B cell (primary cell): ENCODE measurements around the gene CASZ1. TPM values are rescaled to one million over a fixed set of nuclear protein-coding genes. Genes with fewer than 3 reads are reported as not detected.

Experiments
- ATAC-seq: fragments of 200-7000 bp; cut with Tn5 transposase; one replicate; pipeline ENCODE4 v1.10.0; 2021; ENCODE audit warnings: low read depth, mild to moderate bottlenecking, moderate number of reproducible peaks, moderate library complexity
- CTCF ChIA-PET: fragments of 350-600 bp; sonication (Branson Sonifier 250); formaldehyde crosslinking; loops from one replicate; lab custom pipeline; 2021; ENCODE audit warnings: antibody characterized with exemption, inconsistent platforms; lab: Charles Lee
- POLR2A ChIA-PET: fragments of 350-600 bp; sonication (Branson Sonifier 250); formaldehyde crosslinking; loops from one replicate; lab custom pipeline; 2021; ENCODE audit warnings: antibody characterized with exemption; lab: Charles Lee
- DNase-seq: peaks from one replicate; pipeline ENCODE4 v3.0.0; 2013
- H2AFZ ChIP-seq: 2 replicates; pipeline ENCODE4 v1.6.1; 2012; ENCODE audit warnings: mild to moderate bottlenecking, low read depth, low read length; ENCODE audit not compliant: insufficient read depth, poor library complexity, severe bottlenecking
- H3K27ac ChIP-seq, 2 donors: 1 replicate in 1 of 2; 2 replicates in 1 of 2; pipeline ENCODE4 v1.5.1; 2012 to 2013; ENCODE audit warnings: low read length in 2 of 2, mild to moderate bottlenecking in 2 of 2, moderate library complexity in 1 of 2
- H3K27me3 ChIP-seq, 4 experiments: fragments of 200-600 bp in 1 of 4; sonication (generic) in 1 of 4; replicated peaks in 1 of 4; 1 replicate in 2 of 4; 2 replicates in 2 of 4; pipeline versions ENCODE4 v1.6.1 to v1.7.0; 2013 to 2016; ENCODE audit warnings: low read length in 3 of 4, mild to moderate bottlenecking in 2 of 4, mixed read lengths in 1 of 4, moderate library complexity in 1 of 4; ENCODE audit not compliant: insufficient read depth in 4 of 4, control insufficient read depth in 3 of 4; ENCODE audit errors: control extremely low read depth in 1 of 4
- H3K36me3 ChIP-seq, 2 experiments: replicated peaks in 1 of 2; 1 replicate in 1 of 2; 2 replicates in 1 of 2; pipeline versions ENCODE4 v1.6.1 to v1.7.1; 2013; ENCODE audit warnings: low read length in 1 of 2; ENCODE audit not compliant: insufficient read depth in 2 of 2, control insufficient read depth in 1 of 2; ENCODE audit errors: control extremely low read depth in 1 of 2, extremely low read depth in 1 of 2
- H3K4me1 ChIP-seq, 2 donors: fragments of 200-600 bp in 1 of 2; sonication (generic) in 1 of 2; 1 replicate in 1 of 2; 2 replicates in 1 of 2; pipeline versions ENCODE4 v1.5.1 to v1.6.1; 2013 to 2017; ENCODE audit warnings: low read length in 2 of 2; ENCODE audit not compliant: control insufficient read depth in 2 of 2, insufficient read depth in 2 of 2
- H3K4me2 ChIP-seq: replicated peaks from 2 replicates; pipeline ENCODE3; 2012; ENCODE audit warnings: mild to moderate bottlenecking, low read depth, low read length; ENCODE audit not compliant: poor library complexity, severe bottlenecking
- H3K4me3 ChIP-seq, 5 experiments: fragments of 200-600 bp in 1 of 5; sonication (generic) in 1 of 5; 1 replicate in 3 of 5; 2 replicates in 2 of 5; pipeline versions ENCODE4 v1.5.1 to v1.7.0; 2011 to 2016; ENCODE audit warnings: low read length in 4 of 5, mild to moderate bottlenecking in 4 of 5, low read depth in 2 of 5, control low read depth in 1 of 5, moderate library complexity in 1 of 5; ENCODE audit not compliant: insufficient read depth in 1 of 5; ENCODE audit errors: control extremely low read depth in 1 of 5, extremely low read depth in 1 of 5
- H3K79me2 ChIP-seq: fragments of 200-600 bp; sonication (generic); one replicate; pipeline ENCODE4 v1.6.0; 2016; ENCODE audit warnings: low read length; ENCODE audit not compliant: control insufficient read depth, insufficient read depth
- H3K9ac ChIP-seq: fragments of 200-600 bp; sonication (generic); 2 replicates; pipeline ENCODE4 v1.6.1; 2017; ENCODE audit warnings: mild to moderate bottlenecking, low read length, moderate library complexity
- H3K9me3 ChIP-seq, 3 donors: one replicate each; pipeline versions ENCODE4 v1.6.1 to v1.7.1; 2013; ENCODE audit warnings: low read length in 2 of 3; ENCODE audit not compliant: control insufficient read depth in 2 of 3, insufficient read depth in 1 of 3; ENCODE audit errors: control extremely low read depth in 1 of 3
- H4K20me1 ChIP-seq: 2 replicates; pipeline ENCODE4 v1.6.0; 2012; ENCODE audit warnings: mild to moderate bottlenecking, low read length; ENCODE audit not compliant: insufficient read depth, control insufficient read depth, poor library complexity, severe bottlenecking
- H3K27ac Mint-ChIP-seq: one replicate; pipeline ENCODE4 v1.8.0; 2021; ENCODE audit warnings: mixed read lengths
- H3K27me3 Mint-ChIP-seq: one replicate; pipeline ENCODE4 v1.8.0; 2021; ENCODE audit warnings: mixed read lengths
- H3K4me1 Mint-ChIP-seq: one replicate; pipeline ENCODE4 v1.8.0; 2021; ENCODE audit warnings: mixed read lengths
- H3K4me3 Mint-ChIP-seq: one replicate; pipeline ENCODE4 v1.8.0; 2021; ENCODE audit warnings: mixed read lengths
- H3K9me3 Mint-ChIP-seq: one replicate; pipeline ENCODE4 v1.8.0; 2022; ENCODE audit warnings: mixed read lengths; ENCODE audit not compliant: insufficient read depth
- EZH2 ChIP-seq: IDR thresholded peaks from 2 replicates; pipeline ENCODE4 v1.6.1; 2012; ENCODE audit warnings: borderline replicate concordance, low read depth, mild to moderate bottlenecking, moderate library complexity, low read length; ENCODE audit not compliant: insufficient read depth, poor library complexity, severe bottlenecking
- WGBS: methylation state at CpG from one replicate; pipeline ENCODE4 v1.1.5; 2013; ENCODE audit warnings: missing lambda C conversion rate; ENCODE audit not compliant: insufficient coverage; 5-methylcytosine and 5-hydroxymethylcytosine counted together
- intact Hi-C: fragments of 100-400 bp; cut with micrococcal nuclease; formaldehyde crosslinking; loops from one replicate; pipeline ENCODE4 v1.10.0; 2022
- polyA plus RNA-seq: library from polyadenylated mRNA; depleted of rRNA; stranded (reverse); fragments of >200 nt; gene quantifications from 2 replicates; pipeline ENCODE4 v1.2.3, GENCODE V29; 2012
- total RNA-seq, 2 donors: library from RNA; stranded (reverse); fragments of 120-200 nt in 1 of 2; gene quantifications; 1 replicate in 1 of 2; 2 replicates in 1 of 2; pipeline versions ENCODE4 v1.2.3 to v1.2.4, GENCODE V29; 2013 to 2022
- TF ChIP-seq, protein P1 (sequence below): fragments of 200-600 bp; IDR thresholded peaks from one replicate; pipeline ENCODE4 v1.8.0; 2022; ENCODE audit warnings: antibody characterized with exemption, mild to moderate bottlenecking

The CASZ1 gene
- total and polyA plus RNA-seq, 2 donors (not counting 1 experiment from before 2014, with no cell fraction given): 9.5 to 27.2 TPM

DNA sequence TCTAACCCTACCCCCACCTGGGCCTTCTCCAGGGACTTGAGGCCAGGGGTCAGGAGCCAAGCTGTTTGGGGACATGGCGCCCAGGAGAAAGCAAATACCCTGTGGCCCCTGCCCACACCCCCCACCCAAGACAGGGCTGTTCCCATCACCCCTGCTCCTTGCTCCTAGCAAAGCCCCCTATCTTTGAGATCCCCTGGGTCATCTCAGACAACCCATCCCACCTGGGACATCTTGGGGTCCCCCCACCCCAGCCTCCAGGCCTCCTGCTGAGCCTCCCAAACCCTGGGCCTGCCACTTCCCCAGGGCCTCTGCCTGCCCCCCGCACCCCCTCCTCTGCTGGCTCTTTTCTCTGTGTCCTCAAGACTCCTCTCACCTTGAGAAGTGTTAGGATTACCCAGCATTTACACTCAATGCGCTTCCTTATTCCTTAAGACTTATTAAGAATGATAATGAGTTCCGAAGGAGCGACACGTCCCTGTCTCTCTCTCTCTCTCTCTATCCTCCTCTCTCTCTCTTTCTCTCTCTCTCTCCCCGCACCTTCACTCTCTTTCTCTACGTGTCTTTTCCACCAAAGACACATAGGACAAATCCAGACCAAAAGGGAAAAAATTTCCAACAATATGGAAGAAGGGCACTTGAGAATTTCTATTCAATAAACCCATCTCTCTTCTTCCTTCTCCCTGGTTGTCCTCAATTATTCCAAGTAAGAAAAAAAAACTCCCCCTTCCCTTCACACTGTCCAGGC is 7.2 kb downstream of the CASZ1 start:
- TF ChIP-seq, protein P1, sequence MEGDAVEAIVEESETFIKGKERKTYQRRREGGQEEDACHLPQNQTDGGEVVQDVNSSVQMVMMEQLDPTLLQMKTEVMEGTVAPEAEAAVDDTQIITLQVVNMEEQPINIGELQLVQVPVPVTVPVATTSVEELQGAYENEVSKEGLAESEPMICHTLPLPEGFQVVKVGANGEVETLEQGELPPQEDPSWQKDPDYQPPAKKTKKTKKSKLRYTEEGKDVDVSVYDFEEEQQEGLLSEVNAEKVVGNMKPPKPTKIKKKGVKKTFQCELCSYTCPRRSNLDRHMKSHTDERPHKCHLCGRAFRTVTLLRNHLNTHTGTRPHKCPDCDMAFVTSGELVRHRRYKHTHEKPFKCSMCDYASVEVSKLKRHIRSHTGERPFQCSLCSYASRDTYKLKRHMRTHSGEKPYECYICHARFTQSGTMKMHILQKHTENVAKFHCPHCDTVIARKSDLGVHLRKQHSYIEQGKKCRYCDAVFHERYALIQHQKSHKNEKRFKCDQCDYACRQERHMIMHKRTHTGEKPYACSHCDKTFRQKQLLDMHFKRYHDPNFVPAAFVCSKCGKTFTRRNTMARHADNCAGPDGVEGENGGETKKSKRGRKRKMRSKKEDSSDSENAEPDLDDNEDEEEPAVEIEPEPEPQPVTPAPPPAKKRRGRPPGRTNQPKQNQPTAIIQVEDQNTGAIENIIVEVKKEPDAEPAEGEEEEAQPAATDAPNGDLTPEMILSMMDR: no peak
- no peak for TF ChIP-seq EZH2
- no peak for ATAC-seq
- Histone ChIP-seq H3K27ac (no peak overlapping the region), H3K4me1 (peaks cover 4 to 6% of the 10 kb centered on the region in 2 donors), H3K27me3 (peaks cover 0 to 20% (median 10%) of the 10 kb centered on the region in 4 experiments), H2AFZ (no peak overlapping the region), H3K4me3 (no peak overlapping the region), H3K79me2 (no peaks in the 10 kb centered on the region), H3K9ac (no peak overlapping the region), H3K4me2 (no peak overlapping the region), H4K20me1 (no peaks in the 10 kb centered on the region), H3K9me3 (no peaks in the 10 kb centered on the region), H3K36me3 (no peaks in the 10 kb centered on the region)
- CTCF ChIA-PET: no interaction called here
- H3K9me3 Mint-ChIP-seq: no peaks in the 10 kb centered on the region
- DNase-seq: no peak
- intact Hi-C loops: no loop called here
- H3K27ac Mint-ChIP-seq: no peak overlapping the region
- H3K4me1 Mint-ChIP-seq: peaks cover 6% of the 10 kb centered on the region
- H3K4me3 Mint-ChIP-seq: no peak overlapping the region
- peaks cover 36% of the 10 kb centered on the region for H3K27me3 Mint-ChIP-seq
- POLR2A ChIA-PET: no interaction called here
- WGBS: 77% methylated on average over 7 of the region's 8 CpGs

DNA sequence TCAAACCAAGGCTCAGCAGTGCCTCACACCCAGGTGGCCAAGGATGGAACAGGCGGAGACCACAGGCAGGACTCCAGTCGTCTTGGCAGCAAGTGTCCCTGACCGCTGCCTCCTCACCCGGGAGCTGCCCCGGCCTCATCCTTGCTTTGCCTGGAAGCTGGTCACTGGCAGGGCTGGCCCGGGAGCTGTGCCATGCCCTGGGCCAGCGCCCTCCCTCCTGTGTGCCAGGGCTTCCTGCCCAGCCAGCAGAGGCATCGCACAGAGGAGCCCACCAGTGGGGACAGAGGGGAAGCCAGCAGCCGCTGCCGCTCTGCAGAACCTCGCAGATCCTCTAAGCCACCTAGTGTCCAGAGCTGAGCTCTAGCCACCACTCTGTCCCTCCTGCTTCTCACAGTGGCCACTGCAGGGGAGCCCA is 7.8 kb downstream of the CASZ1 start:
- CTCF ChIA-PET: no interaction called here
- H3K27me3 Mint-ChIP-seq: peaks cover 33% of the 10 kb centered on the region
- H3K9ac ChIP-seq: no peak overlapping the region

More for the DNA sequence above, 7.8 kb downstream of the CASZ1 start:
- no peak overlapping the region for H3K27ac ChIP-seq
- H2AFZ ChIP-seq: no peak overlapping the region
- DNase-seq: no peak
- TF ChIP-seq EZH2: no peak
- TF ChIP-seq, protein P1: no peak
- Mint-ChIP-seq H3K9me3 (no peaks in the 10 kb centered on the region), H3K4me3 (no peak overlapping the region), H3K4me1 (peaks cover 3% of the 10 kb centered on the region), H3K27ac (no peak overlapping the region)
- ATAC-seq: no peak
- H3K4me2 ChIP-seq: no peak overlapping the region
- WGBS: 52% methylated on average over 9 of the region's 11 CpGs
- H3K4me1 ChIP-seq: peaks cover 0 to under 1% of the 10 kb centered on the region in 2 donors
- H3K9me3 ChIP-seq: no peaks in the 10 kb centered on the region
- H3K79me2 ChIP-seq: no peaks in the 10 kb centered on the region
- no peak overlapping the region for H3K4me3 ChIP-seq
- H4K20me1 ChIP-seq: no peaks in the 10 kb centered on the region
- H3K36me3 ChIP-seq: no peaks in the 10 kb centered on the region
- POLR2A ChIA-PET: no interaction called here
- intact Hi-C loops: no loop called here
- peaks cover 0 to 16% (median 10%) of the 10 kb centered on the region in 4 experiments for H3K27me3 ChIP-seq
